GM19452 (cell line): ENCODE data around the gene KDM4B.
"Not testable (repeated sequence)": the region's sequence is repeated elsewhere in the genome, so short reads cannot be mapped to it uniquely, and the experiment has no call there.

Experiments used
- ATAC-seq: cut with Tn5 transposase; IDR thresholded peaks from one replicate; pipeline ENCODE4 v1.9.1; 2021; ENCODE audit not compliant: unreplicated experiment

Gene KDM4B

GRCh38 chr19:5160158-5160795, 191.4 kb downstream of the KDM4B start:
- not testable (repeated sequence) for ATAC-seq

GRCh38 chr19:5164845-5165696, 196.2 kb downstream of the KDM4B start:
- not testable (repeated sequence) for ATAC-seq

- ATAC-seq, result no peak
Observed at GRCh38 chr19:5165697-5166019, 196.7 kb downstream of the KDM4B start.

- ATAC-seq, result no peak
Observed at GRCh38 chr19:5166262-5166661, 197.3 kb downstream of the KDM4B start.

GRCh38 chr19:5170329-5170745, 201.4 kb downstream of the KDM4B start:
- no peak for ATAC-seq

GRCh38 chr19:5171711-5172110, 202.8 kb downstream of the KDM4B start:
- ATAC-seq, result no peak

- no peak for ATAC-seq
Observed at GRCh38 chr19:5172859-5173630, 204.1 kb downstream of the KDM4B start.

GRCh38 chr19:5173993-5174392, 205.1 kb downstream of the KDM4B start:
- no peak for ATAC-seq

GRCh38 chr19:5177745-5178450, 209.0 kb downstream of the KDM4B start:
- ATAC-seq, result no peak

- ATAC-seq, result no peak
Observed at GRCh38 chr19:5178841-5179240, 209.9 kb downstream of the KDM4B start.

- ATAC-seq, result no peak
Observed at GRCh38 chr19:5179256-5179655, 210.3 kb downstream of the KDM4B start.

GRCh38 chr19:5181329-5181728, 212.4 kb downstream of the KDM4B start:
- ATAC-seq, result no peak

GRCh38 chr19:5182751-5183150, 213.8 kb downstream of the KDM4B start:
- ATAC-seq, result no peak

- ATAC-seq, result no peak
Observed at GRCh38 chr19:5183616-5184015, 214.7 kb downstream of the KDM4B start.

GRCh38 chr19:5184930-5185329, 216.0 kb downstream of the KDM4B start:
- ATAC-seq, result no peak

GRCh38 chr19:5186293-5187050, 217.6 kb downstream of the KDM4B start:
- ATAC-seq, result no peak

GRCh38 chr19:5188548-5189317, 219.8 kb downstream of the KDM4B start:
- ATAC-seq, result no peak

- no peak for ATAC-seq
Observed at GRCh38 chr19:5189318-5189607, 220.3 kb downstream of the KDM4B start.

GRCh38 chr19:5191091-5191490, 222.2 kb downstream of the KDM4B start:
- ATAC-seq, result no peak

- ATAC-seq, result no peak
Observed at GRCh38 chr19:5192568-5192967, 223.7 kb downstream of the KDM4B start.
